GM19328 (cell line): Measurements from ENCODE around the gene GALC.

Experiments used
- ATAC-seq: cut with Tn5 transposase; IDR thresholded peaks from one replicate; pipeline ENCODE4 v1.9.1; 2021; ENCODE audit warnings: mild to moderate bottlenecking, moderate library complexity; ENCODE audit not compliant: unreplicated experiment

The GALC gene

GRCh38 chr14:87960013-87960787, 32.8 kb downstream of the GALC start:
- no peak for ATAC-seq

GRCh38 chr14:87955501-87955900, 37.5 kb downstream of the GALC start:
- no peak for ATAC-seq

GRCh38 chr14:87952307-87953094, 40.5 kb downstream of the GALC start:
- ATAC-seq, result peak; percentile 76

DNA sequence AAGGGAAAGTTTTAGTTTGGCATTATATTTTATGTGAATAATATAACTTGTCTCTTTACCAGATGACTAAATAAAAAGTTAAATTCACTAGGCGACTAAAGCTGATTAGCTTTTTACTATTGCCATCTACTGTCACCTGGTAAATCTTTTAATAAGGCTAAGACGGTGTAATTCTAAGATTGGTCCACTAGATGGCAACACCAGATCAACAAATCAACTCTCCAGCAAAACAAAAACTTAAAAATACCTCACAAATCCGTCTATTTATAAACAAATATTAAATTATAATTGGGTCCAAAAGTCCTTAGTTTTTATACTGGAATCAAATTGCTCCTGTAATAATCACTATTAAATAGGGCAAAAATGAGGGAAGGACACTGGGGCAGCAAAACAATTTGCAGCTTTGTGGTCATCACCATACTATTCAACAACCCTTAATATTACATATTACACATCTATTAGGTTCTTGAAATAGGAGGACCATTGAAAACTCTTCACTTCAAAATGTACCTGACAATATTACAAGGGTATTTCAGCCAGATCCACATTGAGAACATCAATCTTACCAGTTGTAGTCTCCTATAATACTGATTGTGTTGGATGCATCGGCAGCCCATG, 47.9 kb downstream of the GALC start:
- no peak for ATAC-seq

GRCh38 chr14:87940894-87941293, 52.1 kb downstream of the GALC start:
- ATAC-seq, result peak; percentile 22

- peak; percentile 92 for ATAC-seq
Measured at GRCh38 chr14:87940382-87940781, 52.6 kb downstream of the GALC start.

DNA sequence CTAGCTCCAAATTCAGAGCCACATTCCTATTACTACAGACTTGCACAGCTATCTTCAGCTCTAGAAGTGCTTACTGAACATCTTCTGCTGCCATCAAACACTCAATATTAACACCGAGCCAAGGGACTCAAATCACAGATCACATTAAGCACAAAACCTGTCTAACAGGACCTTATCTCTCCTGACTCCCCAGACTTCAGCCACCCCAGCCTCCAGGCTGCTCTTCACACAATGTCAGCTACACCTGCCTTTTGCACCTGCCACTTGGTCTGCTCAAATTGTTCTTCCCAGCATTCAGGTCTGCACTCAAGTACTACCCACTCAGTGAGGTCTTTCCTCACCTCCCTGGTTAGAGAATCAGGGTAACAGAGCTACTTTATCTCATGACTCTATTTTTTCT, 57.1 kb downstream of the GALC start:
- ATAC-seq, result no peak

DNA sequence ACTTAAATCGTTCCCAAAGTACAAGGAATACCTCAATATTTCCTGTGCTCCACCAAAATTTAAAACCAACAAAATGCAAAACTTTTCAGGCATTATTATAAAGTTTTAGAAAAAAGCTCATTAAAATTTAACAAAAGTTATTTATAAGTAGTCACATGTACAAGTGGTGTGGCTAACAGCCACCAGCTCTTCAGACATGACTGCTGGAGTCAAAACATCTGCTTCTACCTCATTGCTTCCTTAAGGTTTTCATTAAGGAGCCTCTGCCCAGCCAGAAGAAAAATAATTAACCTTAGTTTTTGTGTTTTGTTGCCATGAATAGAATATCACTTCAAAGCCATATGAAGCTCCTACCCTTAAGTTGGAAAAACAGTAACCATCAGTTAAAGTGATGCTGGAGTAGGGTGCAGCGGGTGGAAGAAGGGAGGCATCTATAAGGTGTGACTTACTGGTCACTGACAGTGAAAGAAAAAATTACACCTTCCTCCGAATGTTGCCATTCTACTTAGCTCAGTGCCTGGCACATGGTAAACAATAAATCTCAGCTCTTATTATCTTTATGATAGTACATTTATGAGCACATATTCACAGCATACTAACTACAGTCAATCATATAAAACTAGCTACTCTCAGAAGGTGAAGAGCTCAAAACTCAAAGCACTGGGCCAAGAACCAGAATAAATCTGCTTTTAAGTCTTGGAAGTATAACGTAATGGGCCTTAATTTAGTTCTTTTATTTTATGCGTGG, 57.7 kb downstream of the GALC start:
- ATAC-seq, result no peak

DNA sequence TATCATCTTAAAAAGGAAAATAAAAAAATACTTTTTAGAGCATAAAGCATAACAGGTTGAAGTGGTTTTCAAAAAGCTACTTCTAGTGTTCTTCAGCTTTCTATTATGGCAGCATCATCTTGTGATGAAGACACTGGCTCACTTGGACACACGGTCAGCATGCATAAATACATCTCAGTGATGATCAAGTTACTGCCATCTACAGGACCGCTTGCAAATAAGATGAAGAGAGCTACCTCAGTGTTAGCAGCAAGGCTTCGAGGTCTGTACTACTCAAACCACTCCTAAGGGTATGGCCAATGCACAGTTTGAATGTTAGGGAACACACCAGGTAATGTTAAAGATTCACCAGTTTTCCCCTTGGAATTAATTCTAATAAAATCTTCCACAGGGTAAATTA, 58.8 kb downstream of the GALC start:
- no peak for ATAC-seq

GRCh38 chr14:87916886-87917275, 76.1 kb downstream of the GALC start:
- ATAC-seq, result no peak

DNA sequence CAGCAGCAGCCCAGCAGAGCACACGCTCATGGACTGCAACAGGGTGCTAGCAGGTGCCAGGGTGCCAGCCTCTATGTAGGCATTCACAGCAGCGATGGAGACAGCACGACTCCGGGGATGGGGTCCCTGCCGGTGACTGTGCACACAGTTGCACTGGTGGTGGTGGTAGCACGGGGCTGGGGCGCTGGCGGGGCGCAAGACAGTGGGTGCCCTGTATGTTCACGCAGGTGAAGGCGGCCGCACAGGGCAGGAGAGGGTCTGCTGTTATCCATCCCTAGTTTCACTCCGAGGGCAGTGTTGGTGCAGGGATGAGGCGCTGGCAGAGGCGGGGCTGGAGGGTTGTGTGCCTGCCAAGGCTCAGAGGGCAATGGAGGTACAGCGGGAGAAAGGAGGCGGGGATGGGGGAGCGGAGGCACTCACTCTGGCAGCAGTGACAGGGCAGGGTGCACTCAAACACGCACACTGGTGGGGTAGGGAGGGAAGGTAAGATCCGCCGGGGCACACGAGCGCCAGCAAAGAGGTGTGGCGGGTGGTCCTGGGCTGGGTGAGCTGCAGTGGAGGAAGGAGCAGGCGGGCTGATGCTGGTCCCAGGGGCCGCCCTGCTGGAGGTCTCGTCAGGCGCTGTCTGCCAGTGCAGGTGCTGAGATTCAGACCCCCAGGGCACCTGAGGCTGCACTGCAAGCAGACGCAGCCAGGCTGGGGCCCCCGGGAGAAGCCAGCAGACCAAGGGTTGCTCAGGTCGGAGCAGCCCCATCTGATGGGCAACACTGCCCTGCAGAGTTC, 76.7 kb downstream of the GALC start:
- ATAC-seq, result no peak

- ATAC-seq, result no peak
Measured at GRCh38 chr14:87908550-87908949, 84.4 kb downstream of the GALC start.

DNA sequence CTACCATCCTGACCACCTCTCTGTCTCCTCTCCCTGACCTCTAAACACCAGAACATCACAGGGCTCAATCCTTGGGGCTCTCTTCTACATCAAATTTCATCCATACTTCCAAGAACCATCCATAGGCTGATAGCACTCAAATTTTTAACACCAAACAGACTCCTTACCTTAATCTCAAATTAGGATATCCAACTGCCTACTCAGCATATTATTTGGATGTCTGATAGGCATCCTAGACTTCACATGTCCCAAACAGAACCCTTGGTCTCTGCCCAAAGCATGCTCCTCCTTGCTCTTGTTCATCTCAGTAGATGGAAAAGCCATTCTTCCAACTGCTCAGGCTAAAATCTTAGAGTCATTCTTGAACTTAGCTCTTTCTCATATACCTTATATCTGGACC, 91.3 kb downstream of the GALC start:
- ATAC-seq, result no peak

DNA sequence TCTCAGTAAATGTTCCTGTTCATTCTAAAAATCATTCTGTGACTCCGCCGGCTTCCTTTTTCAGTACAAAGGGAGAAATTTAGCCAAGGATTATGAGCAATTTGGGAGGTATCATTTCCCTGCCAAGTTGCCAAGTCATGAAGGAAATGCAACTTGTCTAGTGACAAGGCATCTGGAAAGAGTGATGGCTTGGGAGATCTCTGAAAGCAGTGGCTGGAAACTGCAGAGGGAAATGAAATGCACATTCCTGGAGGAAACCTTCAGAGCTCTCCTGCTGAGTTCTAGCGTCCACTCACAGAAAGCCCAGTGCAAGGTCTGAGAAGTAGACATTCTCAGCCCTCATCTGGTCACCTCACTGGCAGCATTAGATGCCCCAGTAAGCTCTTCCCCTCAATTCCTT, 91.7 kb downstream of the GALC start:
- ATAC-seq, result no peak

DNA sequence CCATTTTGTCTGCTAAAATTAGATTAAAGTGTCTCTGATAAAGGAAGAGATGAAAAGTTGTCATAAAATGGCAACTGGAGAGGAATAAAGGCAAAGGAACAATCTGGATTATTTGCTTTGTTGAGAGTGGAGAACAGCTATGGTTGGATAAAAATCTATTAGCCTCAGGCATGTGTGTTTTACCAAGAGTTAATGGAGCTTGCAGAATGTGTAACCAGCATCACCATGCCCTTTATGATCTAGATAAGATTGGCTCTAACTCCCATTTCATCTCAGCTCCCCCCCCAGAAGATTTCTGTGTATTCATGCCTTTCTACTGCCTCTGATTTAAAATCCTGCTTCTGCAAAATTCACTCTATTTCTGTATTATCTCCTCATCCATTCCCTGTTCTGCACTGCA, 93.8 kb downstream of the GALC start:
- ATAC-seq, result no peak

GRCh38 chr14:87898301-87898700, 94.7 kb downstream of the GALC start:
- ATAC-seq, result no peak

GRCh38 chr14:87896393-87897380, 96.3 kb downstream of the GALC start:
- no peak for ATAC-seq

DNA sequence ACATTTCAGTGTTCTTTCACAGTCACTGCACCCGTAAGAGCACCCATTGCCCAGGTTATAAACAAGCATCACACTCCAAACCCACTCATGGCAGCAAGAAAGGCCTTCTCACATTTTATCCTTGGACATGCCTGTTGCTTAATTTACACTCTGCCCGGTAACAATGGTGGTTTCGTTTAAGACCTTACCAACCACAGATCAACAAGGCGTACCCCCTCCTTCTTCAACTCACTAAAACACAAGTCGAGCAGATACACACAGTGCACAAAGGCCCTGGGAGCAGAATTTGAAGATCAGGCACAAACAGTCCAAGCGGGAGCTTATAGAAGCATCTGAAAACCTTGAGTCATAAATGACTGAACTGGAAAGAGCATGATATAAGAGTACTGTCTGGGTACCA, 98.1 kb downstream of the GALC start:
- no peak for ATAC-seq

DNA sequence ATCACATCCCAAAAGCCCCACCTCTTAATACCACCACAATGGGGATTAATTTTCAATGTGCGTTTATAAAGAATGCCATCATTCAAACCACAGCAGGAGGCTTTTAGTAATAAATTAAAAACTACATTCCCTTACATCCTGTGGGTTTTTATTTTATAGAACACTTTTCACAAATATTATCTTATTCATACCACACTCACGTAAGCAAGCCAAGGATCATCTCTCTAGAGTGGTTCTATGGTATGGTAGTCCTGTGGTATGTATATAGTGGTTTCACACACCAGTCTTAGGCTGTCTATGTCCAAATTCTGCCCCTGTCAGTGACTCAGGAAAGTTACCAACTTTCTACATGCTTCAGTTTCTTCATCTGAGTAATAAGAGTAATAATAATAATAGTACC, 100.2 kb downstream of the GALC start:
- no peak for ATAC-seq
